HG03457 (cell line): ENCODE measurements around the gene HERC3.

ENCODE experiments used
- ATAC-seq: cut with Tn5 transposase; IDR thresholded peaks from one replicate; pipeline ENCODE4 v1.9.1; 2021; ENCODE audit warnings: moderate number of reproducible peaks; ENCODE audit not compliant: unreplicated experiment

The HERC3 gene

GRCh38 chr4:88744609-88745008, 152.3 kb downstream of the HERC3 start:
- no peak for ATAC-seq

GRCh38 chr4:88745175-88745574, 152.9 kb downstream of the HERC3 start:
- ATAC-seq: no peak

- no peak for ATAC-seq
Measured at GRCh38 chr4:88745581-88746163, 153.4 kb downstream of the HERC3 start.

GRCh38 chr4:88746206-88746605, 153.9 kb downstream of the HERC3 start:
- no peak for ATAC-seq

- ATAC-seq: no peak
Measured at GRCh38 chr4:88747351-88747750, 155.1 kb downstream of the HERC3 start.

GRCh38 chr4:88750369-88750768, 158.1 kb downstream of the HERC3 start:
- ATAC-seq: no peak

GRCh38 chr4:88751258-88752075, 159.2 kb downstream of the HERC3 start:
- no peak for ATAC-seq

- no peak for ATAC-seq
Measured at GRCh38 chr4:88752076-88752463, 159.8 kb downstream of the HERC3 start.

GRCh38 chr4:88752754-88753153, 160.5 kb downstream of the HERC3 start:
- ATAC-seq: no peak

- ATAC-seq: no peak
Measured at GRCh38 chr4:88753658-88754571, 161.6 kb downstream of the HERC3 start.

- ATAC-seq: no peak
Measured at GRCh38 chr4:88754796-88755195, 162.5 kb downstream of the HERC3 start.

GRCh38 chr4:88755454-88755853, 163.2 kb downstream of the HERC3 start:
- no peak for ATAC-seq

- no peak for ATAC-seq
Measured at GRCh38 chr4:88756149-88756548, 163.9 kb downstream of the HERC3 start.

- no peak for ATAC-seq
Measured at GRCh38 chr4:88757067-88757466, 164.8 kb downstream of the HERC3 start.

- no peak for ATAC-seq
Measured at GRCh38 chr4:88757776-88758175, 165.5 kb downstream of the HERC3 start.
